MV-4-11 (cell line): ENCODE results near the gene DIS3L2.
"Not testable (repeated sequence)": the region's sequence is repeated elsewhere in the genome, so short reads cannot be mapped to it uniquely, and the experiment has no call there.

ENCODE experiments used
- DNase-seq: peaks from one replicate; lab custom pipeline; 2025; lab: John Stamatoyannopoulos, UW

DIS3L2 gene

DNA sequence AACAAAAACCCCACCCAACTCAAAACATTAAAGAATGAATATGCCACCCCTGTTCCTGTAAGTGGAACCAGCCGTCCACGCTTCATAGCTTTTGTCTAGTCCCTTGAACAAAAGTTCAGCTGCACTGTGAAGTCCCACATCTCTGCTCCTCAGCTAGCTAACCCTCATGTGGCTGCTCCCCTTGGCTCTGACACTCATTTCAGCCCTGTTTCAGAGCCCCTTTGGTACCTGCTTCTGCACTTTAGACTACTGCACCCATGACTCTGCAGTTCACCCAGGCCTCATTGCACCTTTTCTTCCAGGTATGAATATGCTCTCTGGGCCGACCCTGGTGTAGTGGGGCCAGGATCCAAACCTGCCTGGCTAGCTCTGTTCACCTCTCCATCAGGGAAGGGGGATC, 155.3 kb downstream of the DIS3L2 start:
- no peak for DNase-seq

DNA sequence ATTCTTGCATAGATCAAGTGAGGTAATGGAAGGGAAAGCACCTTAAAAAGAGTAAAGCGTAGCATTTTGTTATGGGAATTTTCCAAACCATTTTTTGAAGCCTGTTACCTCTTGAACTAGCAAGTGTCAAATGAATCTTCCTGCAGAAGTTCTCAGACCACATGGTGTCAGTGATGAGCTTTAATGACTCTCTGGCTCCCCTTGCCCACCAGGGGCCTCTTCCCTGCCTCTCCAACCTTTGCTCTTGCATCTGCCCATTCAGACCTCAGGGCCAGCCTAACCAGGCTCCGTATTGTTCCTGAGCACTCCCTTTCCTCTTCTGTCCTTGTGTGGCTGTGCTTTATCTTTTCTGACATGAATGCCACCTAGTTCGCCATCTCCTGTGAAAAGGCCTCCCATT, 155.9 kb downstream of the DIS3L2 start:
- DNase-seq: no peak

DNA sequence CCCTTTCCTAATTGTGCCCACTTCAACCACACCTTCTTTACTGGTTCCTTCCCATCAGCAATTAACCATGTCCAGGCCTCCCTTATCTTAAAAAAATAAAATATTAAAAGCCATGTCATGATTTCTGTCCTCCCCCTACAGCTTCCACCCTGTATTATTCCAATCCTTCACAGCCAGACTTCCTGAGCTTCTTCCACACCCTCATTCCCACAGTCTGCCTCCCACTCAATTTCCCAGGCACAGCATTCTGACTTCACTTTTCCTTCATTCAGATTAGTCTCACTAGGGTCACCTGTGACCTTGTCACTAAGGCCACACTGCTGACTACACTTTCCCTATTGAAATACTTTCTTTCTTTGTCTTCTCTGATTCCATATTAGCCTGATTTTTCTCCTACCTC, 159.4 kb downstream of the DIS3L2 start:
- DNase-seq: no peak

DNA sequence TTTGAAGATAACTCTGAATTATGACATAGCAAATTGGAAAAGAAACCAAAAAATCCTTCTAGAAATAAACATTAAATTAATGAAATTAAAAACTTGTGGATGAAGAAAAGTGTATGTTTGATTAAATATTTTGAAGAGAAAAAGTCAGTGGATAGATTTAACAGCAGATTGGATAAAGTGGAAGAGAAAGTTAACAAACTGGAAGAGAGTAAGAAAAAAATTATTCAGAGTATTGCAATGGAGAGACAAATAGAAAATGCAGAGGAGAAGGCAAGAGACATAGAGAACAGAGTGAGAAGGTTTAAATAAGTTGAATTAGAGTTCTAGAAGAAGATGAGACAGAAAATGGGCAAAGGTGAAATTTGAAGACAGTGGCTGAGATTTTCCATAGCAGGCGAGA, 162.8 kb downstream of the DIS3L2 start:
- DNase-seq: no peak

DNA sequence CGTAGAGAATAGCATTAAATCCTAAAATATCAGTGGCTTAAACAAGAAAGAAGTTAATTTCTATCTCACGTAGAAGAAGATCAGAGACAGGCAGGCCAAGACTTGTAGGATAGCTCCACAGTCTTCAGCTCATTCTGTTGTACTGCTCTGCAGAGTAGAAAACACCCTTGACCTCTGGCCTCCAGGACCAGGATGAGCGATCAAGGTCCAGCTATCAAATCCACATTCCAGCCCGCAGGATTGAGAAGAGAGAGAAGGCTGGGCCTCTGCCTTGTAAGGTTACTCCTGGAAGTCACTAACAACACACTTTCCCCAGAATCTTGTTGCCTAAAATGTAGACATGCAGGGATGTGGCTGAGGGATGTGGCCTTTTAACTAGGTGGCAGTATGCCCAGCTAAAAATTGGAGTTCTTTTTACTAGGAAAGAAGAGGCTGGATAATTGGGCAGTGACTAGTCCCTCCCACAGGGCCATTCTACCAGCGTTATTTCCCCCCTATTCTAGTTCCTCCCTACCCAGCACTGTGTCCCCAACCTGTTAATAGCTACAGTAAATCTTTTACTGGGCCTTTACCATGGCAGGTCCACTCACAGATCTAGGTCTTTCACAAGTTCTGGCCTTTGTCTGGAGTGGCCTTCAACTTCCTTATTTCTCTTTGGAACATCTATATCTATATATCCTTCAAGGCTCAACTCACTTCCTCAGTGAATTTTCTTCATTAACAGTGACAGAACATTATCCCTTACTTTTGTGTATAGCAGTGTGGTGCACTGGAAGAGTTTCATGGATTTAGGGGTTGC, 165.0 kb downstream of the DIS3L2 start:
- DNase-seq: peak; percentile 72

- DNase-seq: no peak
These were observed 168.0 kb downstream of the DIS3L2 start for GRCh38 chr2:232129483-232129882.

DNA sequence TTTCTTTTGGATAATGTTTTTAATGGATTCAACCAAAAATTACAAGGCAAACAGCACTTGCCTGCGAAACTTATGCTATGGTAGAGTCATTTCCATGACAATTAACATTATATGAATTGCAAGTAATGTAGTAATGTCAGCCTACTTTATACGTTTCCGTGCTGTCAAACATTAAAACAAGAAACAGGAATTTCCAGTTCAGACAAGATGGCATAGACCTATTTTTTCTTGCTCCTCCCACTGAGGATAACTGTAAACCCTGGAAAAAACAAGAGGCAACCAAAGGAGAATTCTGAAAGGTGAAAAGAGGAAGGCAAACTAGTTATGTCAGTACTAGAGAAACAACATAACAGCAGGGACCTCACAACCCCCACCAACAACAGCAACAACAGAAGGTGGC, 170.7 kb downstream of the DIS3L2 start:
- no peak for DNase-seq

- DNase-seq: no peak
These were observed 171.6 kb downstream of the DIS3L2 start for GRCh38 chr2:232133078-232133477.

DNA sequence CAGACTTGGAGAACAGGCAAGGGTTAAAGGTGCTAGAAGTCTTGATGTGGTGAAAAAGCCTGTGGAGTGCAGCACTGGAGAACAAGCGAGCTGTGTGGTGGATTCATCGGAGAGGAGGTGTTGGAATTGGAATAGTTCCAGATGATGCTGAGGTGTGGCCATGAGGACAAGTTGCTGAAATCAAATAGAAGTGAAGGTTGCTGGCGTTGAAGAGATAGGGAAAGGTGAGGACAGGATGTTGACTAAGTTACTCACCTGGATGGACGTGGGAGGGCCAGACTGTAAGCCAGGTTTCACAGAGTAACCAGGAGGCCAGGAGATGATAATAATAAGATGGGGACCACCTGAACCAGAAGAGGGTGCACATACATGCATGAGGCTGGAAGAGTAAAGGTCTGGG, 173.4 kb downstream of the DIS3L2 start:
- no peak for DNase-seq

- DNase-seq: peak; percentile 42
These were observed 176.0 kb downstream of the DIS3L2 start for GRCh38 chr2:232137356-232138147.

DNA sequence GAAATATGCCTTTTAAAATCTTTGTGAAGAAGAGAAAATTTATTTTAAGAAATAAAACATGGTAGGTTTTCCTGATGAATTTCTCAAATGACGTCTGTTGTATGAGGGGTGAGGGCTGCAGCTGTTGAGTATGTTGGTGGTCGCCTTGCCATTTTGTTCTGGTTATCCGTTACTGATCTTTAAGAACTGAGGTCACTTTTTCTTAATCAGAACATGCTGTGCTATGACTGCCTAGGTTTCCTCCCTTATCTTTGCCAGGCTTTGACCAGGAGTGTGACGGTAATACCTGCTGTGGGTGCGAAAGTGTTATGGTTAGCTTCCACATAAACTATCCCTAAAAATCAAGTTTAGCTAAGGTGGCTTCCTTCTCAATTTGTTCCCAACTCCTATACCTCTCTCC, 176.9 kb downstream of the DIS3L2 start:
- no peak for DNase-seq

- DNase-seq: no peak
These were observed 177.7 kb downstream of the DIS3L2 start for GRCh38 chr2:232139171-232139594.

DNA sequence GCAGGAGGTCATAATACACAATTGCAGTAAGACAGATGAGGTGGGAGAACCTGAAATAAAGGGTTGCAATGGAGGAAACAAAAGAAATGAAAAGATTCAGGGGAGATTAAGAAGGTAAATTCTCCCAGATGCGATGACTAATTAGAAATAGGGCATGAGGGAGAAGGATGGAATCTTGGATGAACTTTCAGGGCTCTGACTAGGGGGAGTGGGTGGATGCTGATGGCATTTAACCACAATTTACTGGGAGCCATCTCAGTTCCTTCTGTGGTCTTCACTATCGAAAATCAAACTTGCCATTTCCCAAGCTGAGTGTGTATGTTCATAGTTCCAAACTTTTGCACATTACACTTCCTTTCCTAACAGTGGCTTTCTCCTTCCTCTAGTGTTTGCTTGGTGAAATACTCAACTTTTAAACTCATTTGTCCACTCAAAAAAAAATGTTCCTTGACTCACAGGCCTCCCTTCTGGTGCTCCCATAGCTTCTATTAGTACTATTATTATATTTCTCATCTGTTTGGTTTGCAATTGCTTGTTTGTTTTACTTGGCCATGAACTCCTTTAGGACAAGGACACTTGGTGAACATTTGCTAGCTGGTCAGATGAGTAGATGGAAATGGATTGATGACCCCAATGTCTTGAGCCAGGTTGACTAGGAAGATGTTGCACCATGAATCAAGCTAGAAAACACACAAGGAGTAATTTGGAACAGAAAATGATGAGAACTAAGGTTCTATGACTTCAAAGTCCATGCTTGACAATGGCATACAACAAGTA, 178.5 kb downstream of the DIS3L2 start:
- no peak for DNase-seq

DNA sequence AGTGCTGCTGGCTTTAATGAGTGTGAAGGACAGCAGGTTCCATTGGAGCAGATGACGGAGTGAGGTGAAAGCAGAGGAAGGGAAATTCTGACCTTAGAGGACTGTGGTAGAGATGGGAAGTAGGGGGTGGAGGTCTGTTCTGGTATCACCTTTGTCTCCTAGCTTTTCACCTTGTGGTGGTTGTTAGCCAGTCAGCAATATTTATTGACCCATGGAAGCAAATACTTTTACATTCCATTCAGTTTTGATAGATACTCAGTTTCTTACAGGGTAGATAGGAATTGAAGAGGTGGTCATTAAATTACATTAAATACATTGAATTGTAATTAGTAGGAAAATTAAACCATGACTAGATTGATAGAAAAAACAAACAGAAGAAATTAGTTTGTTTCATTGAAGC, 180.1 kb downstream of the DIS3L2 start:
- DNase-seq: no peak

DNA sequence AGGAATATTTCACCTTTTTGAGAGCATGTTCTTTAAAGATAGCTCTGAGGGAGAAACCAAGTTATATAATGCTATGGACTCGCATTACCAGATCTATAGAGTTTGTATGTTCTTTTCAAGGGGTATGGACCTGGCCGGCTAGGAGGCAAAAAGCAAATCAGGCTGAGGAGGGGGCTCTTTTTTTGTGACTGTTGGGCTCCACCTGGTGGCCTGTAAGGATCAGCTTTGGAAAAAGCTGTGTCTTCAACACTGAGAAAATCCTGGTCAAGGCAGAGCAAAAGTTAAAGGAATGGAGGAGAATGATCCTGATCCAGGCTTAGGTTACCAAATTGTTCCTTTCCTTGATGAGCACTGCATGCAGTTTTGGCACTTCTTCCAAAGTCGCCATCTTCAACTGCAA, 180.5 kb downstream of the DIS3L2 start:
- no peak for DNase-seq

DNA sequence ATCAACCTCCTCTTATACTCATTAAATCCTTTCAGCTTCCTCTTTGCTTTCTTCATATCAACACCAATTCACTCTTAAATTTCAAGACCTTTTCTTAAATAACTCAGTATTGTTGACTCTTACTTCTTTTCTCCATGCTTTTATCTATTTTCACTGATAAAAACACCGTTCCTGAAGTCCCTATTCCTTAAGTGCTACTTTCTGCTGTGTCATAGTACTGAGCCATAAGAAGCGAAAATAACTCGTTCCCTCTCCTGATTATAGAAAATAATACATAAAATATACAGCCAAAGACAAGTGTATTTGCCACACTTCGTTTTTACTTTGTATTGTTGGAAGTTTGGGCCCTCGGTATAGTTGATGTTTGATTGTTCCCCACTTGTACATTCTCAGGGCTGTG, 181.0 kb downstream of the DIS3L2 start:
- no peak for DNase-seq

GRCh38 chr2:232146294-232146693, 184.8 kb downstream of the DIS3L2 start:
- DNase-seq: no peak

DNA sequence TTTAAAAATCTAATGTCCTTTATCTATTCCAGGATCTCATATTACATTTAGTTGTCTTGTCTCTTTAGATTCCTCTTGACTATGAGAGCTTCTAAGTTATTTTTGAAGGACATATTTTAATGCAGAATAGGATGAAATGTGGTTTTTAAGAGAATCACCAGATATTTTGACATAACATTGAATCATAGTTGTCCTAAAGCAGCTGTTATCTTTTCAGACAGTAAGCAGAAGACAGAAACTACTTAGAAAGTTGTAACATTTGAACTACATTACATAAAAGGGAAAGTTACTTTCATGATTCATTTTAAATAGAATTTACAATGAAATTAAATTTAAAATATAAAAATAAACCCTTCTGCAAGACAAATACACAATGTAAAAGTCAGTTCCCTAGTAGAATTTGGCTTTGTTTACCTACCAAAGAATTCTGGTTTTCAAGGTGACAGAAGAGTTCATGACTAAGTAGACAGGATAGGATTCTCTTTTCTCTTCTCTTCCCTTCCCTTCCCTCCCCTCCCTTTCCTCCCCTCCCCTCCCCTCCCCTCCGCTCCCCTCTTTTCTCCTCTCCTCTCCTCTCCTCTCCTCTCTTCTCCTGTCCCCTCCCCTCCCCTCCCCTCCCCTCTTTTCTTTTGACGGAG, 186.0 kb downstream of the DIS3L2 start:
- DNase-seq: no peak

DNA sequence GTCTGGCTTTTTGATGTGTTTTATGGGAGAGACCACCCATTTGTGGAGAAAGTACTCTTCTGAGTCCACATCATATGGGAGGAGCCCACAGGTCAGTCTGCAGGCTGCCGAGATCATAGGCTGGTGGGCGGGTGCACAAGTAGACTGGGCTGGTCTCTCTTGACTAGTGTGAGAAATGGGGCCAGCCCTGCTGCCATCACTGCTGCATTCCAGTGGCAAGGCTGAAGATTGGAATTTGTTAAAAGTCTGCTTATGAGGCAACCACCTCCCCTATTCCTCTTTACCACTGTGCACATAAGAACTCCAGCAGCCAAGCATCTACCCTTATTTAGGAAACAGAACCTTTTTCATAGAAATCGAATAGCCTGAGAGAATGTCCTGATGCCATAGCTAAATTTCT, 200.7 kb downstream of the DIS3L2 start:
- DNase-seq: no peak

- no peak for DNase-seq
These were observed 208.9 kb downstream of the DIS3L2 start for GRCh38 chr2:232170396-232170795.

DNA sequence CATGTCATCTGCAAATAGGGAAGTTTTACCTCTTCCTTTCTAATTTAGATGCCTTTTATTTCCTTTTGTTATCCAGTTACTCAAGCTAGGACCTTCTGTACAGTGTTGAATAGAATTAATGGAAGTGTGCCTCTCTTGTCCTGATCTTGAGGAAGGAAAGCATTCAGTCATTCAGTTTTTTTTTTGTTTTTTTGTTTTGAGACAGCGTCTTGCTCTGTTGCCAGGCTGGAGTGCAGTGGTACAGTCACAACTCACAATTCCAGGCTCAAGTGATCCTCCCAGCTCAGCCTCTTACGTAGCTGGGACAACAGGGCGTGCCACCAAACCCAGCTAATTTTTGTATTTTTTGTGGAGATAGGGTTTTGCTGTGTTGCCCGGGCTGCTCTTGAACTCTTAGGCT, 213.1 kb downstream of the DIS3L2 start:
- DNase-seq: no peak

GRCh38 chr2:232176587-232176986, 215.1 kb downstream of the DIS3L2 start:
- not testable (repeated sequence) for DNase-seq
